HepG2 (cell line): ENCODE results near the gene SERTM1. TPM values are rescaled to one million over a fixed set of nuclear protein-coding genes. Genes with fewer than 3 reads are reported as not detected.

Experiments
- ATAC-seq: fragments of 200-7000 bp; cut with Tn5 transposase; 3 replicates; pipeline ENCODE4 v1.9.1; 2020; ENCODE audit warnings: mild to moderate bottlenecking, moderate library complexity
- BruUV-seq: library from RNA; stranded (reverse); fragments of 400-500 nt; replicated peaks from 2 replicates; lab custom pipeline; 2021; lab: Mats Ljungman, UMichigan
- CTCF ChIA-PET: fragments of 300-600 bp; formaldehyde crosslinking; extraction: SDS; loops from one replicate; lab custom pipeline; 2021; ENCODE audit warnings: low total read pairs, inconsistent platforms, low intra/inter-chr PET ratio; lab: Yijun Ruan, JAX
- POLR2A ChIA-PET: fragments of 350-600 bp; sonication (Branson Sonifier 250); formaldehyde crosslinking; loops from one replicate; lab custom pipeline; 2020; ENCODE audit warnings: antibody characterized with exemption, inconsistent platforms; lab: Yijun Ruan, JAX
- DNase-seq: peaks from one replicate; pipeline ENCODE4 v3.0.0-alpha.2; 2015; ENCODE audit warnings: low spot score
- FAIRE-seq: peaks from 3 replicates; lab custom pipeline; 2011; peaks lifted over from hg19 to GRCh38; lab: Jason Lieb, UNC
- H2AFZ ChIP-seq: one replicate; pipeline ENCODE4 v1.6.1; 2011; ENCODE audit warnings: low read length, inconsistent platforms
- H3K27ac ChIP-seq: fragments of 300-600 bp; 3 replicates; pipeline ENCODE4 v1.8.0; 2011; ENCODE audit warnings: mixed run types, mild to moderate bottlenecking, mixed read lengths, low read length, inconsistent platforms; ENCODE audit not compliant: insufficient read depth; ENCODE audit errors: extremely low read length
- H3K27me3 ChIP-seq, 2 experiments: fragments of 200-600 bp in 1 of 2; 2 replicates in 1 of 2; 3 replicates in 1 of 2; pipeline versions ENCODE4 v1.6.0 to v1.8.0; 2011; ENCODE audit warnings: low read length in 2 of 2, mild to moderate bottlenecking in 2 of 2, moderate library complexity in 2 of 2, inconsistent platforms in 1 of 2; ENCODE audit not compliant: insufficient read depth in 2 of 2, control insufficient read depth in 1 of 2
- H3K36me3 ChIP-seq, 2 experiments: fragments of 200-600 bp in 1 of 2; replicated peaks in 1 of 2; 2 replicates in 1 of 2; 3 replicates in 1 of 2; pipeline versions ENCODE4 v1.5.1 to v1.8.0; 2011; ENCODE audit warnings: low read length in 2 of 2, inconsistent platforms in 1 of 2; ENCODE audit not compliant: insufficient read depth in 2 of 2, control insufficient read depth in 1 of 2
- H3K4me1 ChIP-seq: 2 replicates; pipeline ENCODE4 v1.5.1; 2012; ENCODE audit warnings: low read length, inconsistent platforms; ENCODE audit not compliant: insufficient read depth
- H3K4me2 ChIP-seq: 2 replicates; pipeline ENCODE4 v1.6.0; 2011; ENCODE audit warnings: low read depth, low read length, inconsistent platforms
- H3K4me3 ChIP-seq, 3 experiments: fragments of 200-600 bp in 1 of 3; sonication (generic), shearing (Covaris generic) in 1 of 3; replicated peaks in 1 of 3; 2 replicates each; pipeline ENCODE4 v1.5.1; 2011 to 2016; ENCODE audit warnings: low read length in 3 of 3, inconsistent platforms in 2 of 3, low read depth in 2 of 3, mild to moderate bottlenecking in 2 of 3, control low read depth in 1 of 3, mixed read lengths in 1 of 3; ENCODE audit not compliant: insufficient read depth in 1 of 3
- H3K79me2 ChIP-seq: one replicate; pipeline ENCODE4 v1.6.1; 2011; ENCODE audit warnings: low read length, inconsistent platforms; ENCODE audit not compliant: insufficient read depth
- H3K9ac ChIP-seq: 2 replicates; pipeline ENCODE4 v1.6.0; 2011; ENCODE audit warnings: mild to moderate bottlenecking, low read depth, low read length, inconsistent platforms; ENCODE audit not compliant: insufficient read depth
- H3K9me3 ChIP-seq: 2 replicates; pipeline ENCODE4 v1.5.1; 2012; ENCODE audit warnings: mild to moderate bottlenecking, low read length
- H4K20me1 ChIP-seq: 2 replicates; pipeline ENCODE4 v1.6.0; 2011; ENCODE audit warnings: inconsistent platforms, mild to moderate bottlenecking, low read length, moderate library complexity; ENCODE audit not compliant: insufficient read depth
- CEBPB ChIP-seq: IDR thresholded peaks from 2 replicates; pipeline ENCODE4 v1.6.1; 2011; ENCODE audit warnings: low read depth, low read length, improper control_type of control experiment, borderline replicate concordance
- ETV5 ChIP-seq: IDR thresholded peaks from 2 replicates; pipeline ENCODE4 v1.6.1; 2018; ENCODE audit warnings: missing biosample characterization, missing genetic modification reagents, inconsistent platforms, borderline replicate concordance
- GZF1 ChIP-seq: sonication (generic); formaldehyde crosslinking; IDR thresholded peaks from 2 replicates; pipeline ENCODE4 v1.5.1; 2020; ENCODE audit warnings: mild to moderate bottlenecking, missing genetic modification reagents
- IRF2 ChIP-seq: IDR thresholded peaks from 2 replicates; pipeline ENCODE4 v1.6.1; 2018; ENCODE audit warnings: missing genetic modification reagents, missing compliant biosample characterization
- RFX3 ChIP-seq: IDR thresholded peaks from 2 replicates; pipeline ENCODE4 v1.6.1; 2016; ENCODE audit warnings: missing biosample characterization, missing genetic modification reagents
- SIN3B ChIP-seq: fragments of 150-350 bp; IDR thresholded peaks from 2 replicates; pipeline ENCODE4 v1.6.1; 2014; ENCODE audit warnings: low read length
- SRSF4 ChIP-seq: fragments of 200-400 bp; formaldehyde crosslinking; IDR thresholded peaks from one replicate; pipeline ENCODE4 v1.6.1; 2018; ENCODE audit warnings: mild to moderate bottlenecking, low read depth, low read length, moderate library complexity; ENCODE audit not compliant: poor library complexity, severe bottlenecking
- TGIF2 ChIP-seq: IDR thresholded peaks from 2 replicates; pipeline ENCODE4 v1.6.1; 2016; ENCODE audit warnings: control low read depth, missing compliant biosample characterization
- ZFP36L2 ChIP-seq: sonication (generic); formaldehyde crosslinking; IDR thresholded peaks from 2 replicates; pipeline ENCODE4 v1.4.0; 2020; ENCODE audit warnings: missing genetic modification reagents
- ZNF143 ChIP-seq: sonication (generic); formaldehyde crosslinking; IDR thresholded peaks from 2 replicates; pipeline ENCODE4 v1.4.0; 2020; ENCODE audit warnings: missing genetic modification reagents
- ZNF562 ChIP-seq: sonication (generic); formaldehyde crosslinking; IDR thresholded peaks from 2 replicates; pipeline ENCODE4 v1.8.0; 2022; ENCODE audit warnings: missing genetic modification reagents, borderline replicate concordance
- ZNF619 ChIP-seq: sonication (generic); formaldehyde crosslinking; IDR thresholded peaks from 2 replicates; pipeline ENCODE4 v1.4.0; 2020; ENCODE audit warnings: mild to moderate bottlenecking, missing genetic modification reagents
- ZNF747 ChIP-seq: sonication (generic); formaldehyde crosslinking; IDR thresholded peaks from 2 replicates; pipeline ENCODE4 v1.8.1; 2023; ENCODE audit warnings: missing genetic modification reagents, mild to moderate bottlenecking, borderline replicate concordance
- ZNF768 ChIP-seq: sonication (generic); formaldehyde crosslinking; IDR thresholded peaks from 2 replicates; pipeline ENCODE4 v1.4.0; 2020; ENCODE audit warnings: missing genetic modification reagents
- ZSCAN20 ChIP-seq: sonication (generic); formaldehyde crosslinking; IDR thresholded peaks from 2 replicates; pipeline ENCODE4 v1.4.0; 2020; ENCODE audit warnings: missing genetic modification reagents, mild to moderate bottlenecking, borderline replicate concordance
- WGBS: methylation state at CpG from one replicate; pipeline ENCODE4 v1.1.6; 2017; ENCODE audit warnings: low lambda C conversion rate; 5-methylcytosine and 5-hydroxymethylcytosine counted together
- in situ Hi-C: cut with HindIII; loops from 2 replicates; pipeline ENCODE4 v1.10.0; 2017; ENCODE audit warnings: low pct_unique_long_range_greater_than_20kb; ENCODE audit not compliant: extremely low pct_ligation_motif_present
- intact Hi-C: fragments of 100-400 bp; cut with micrococcal nuclease; formaldehyde crosslinking; loops from one replicate; pipeline ENCODE4 v1.10.0; 2022; ENCODE audit not compliant: unreplicated experiment
- polyA plus RNA-seq, 8 experiments: library from polyadenylated mRNA; depleted of rRNA in 3 of 8; stranded (reverse) in 7 of 8; unstranded in 1 of 8; fragments of >200 nt; fragmentation: Illumina TruSeq in 4 of 8; extraction: Trizol in 4 of 8; gene quantifications; 2 replicates each; pipeline versions ENCODE4 v1.2.1 to v1.2.3, GENCODE V29; 2011 to 2016; ENCODE audit warnings: low read depth in 4 of 8, missing spikeins in 1 of 8, mixed read lengths in 1 of 8; ENCODE audit not compliant: insufficient read depth in 1 of 8
- total RNA-seq, 5 experiments: library from RNA; depleted of rRNA; stranded (reverse); fragments of >200 nt; fragmentation: Illumina TruSeq; extraction: Trizol; gene quantifications; 2 replicates each; pipeline ENCODE4 v1.2.3, GENCODE V29; 2016; ENCODE audit warnings: low read depth in 1 of 5

The SERTM1 gene
- total and polyA plus RNA-seq, 2 of the 13 experiments (the other 11 are each of a cell fraction or from before 2014, with no cell fraction given), result not detected

DNA sequence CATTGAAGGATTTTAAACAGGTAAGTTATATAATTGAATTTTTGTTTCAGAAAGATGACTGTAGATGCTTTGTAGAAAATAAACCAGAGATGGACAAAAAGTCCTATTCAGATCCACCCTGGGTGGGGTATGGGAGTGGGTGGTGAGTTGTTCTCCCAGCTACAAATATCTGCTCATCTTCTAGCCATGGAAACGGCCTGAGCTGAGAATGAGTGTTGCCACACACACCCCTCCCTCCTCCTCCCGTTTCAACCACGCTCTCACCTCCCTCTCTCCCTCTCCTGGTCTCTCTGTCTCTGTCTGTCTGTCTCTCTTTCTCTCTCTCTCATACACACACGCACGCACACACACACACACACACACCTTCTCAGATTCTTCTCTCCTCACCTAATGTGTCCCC is 26.4 kb downstream of the SERTM1 start:
- POLR2A ChIA-PET, result no interaction called here
- Histone ChIP-seq H2AFZ (no peak overlapping the region), H3K4me1 (no peaks in the 10 kb centered on the region), H3K79me2 (no peaks in the 10 kb centered on the region), H3K9ac (no peak overlapping the region), H3K9me3 (no peaks in the 10 kb centered on the region), H3K36me3 (no peaks in the 10 kb centered on the region), H3K27ac (no peak overlapping the region), H3K27me3 (peaks cover 0 to 7% of the 10 kb centered on the region in 2 experiments; a peak in 2 of 5 replicates), H4K20me1 (no peaks in the 10 kb centered on the region), H3K4me2 (no peak overlapping the region), H3K4me3 (no peak overlapping the region)
- FAIRE-seq, result no peak
- CTCF ChIA-PET, result no interaction called here
- no peak for TF ChIP-seq SIN3B
- TF ChIP-seq SRSF4, result no peak
- no peak for TF ChIP-seq IRF2 (CRISPR knock-in tag)
- no peak for TF ChIP-seq ZNF562 (CRISPR knock-in tag)
- TF ChIP-seq ZNF143 (CRISPR knock-in tag), result no peak
- no peak for TF ChIP-seq RFX3 (CRISPR knock-in tag)
- TF ChIP-seq ZSCAN20 (CRISPR knock-in tag), result no peak
- TF ChIP-seq ZNF619 (CRISPR knock-in tag), result no peak
- TF ChIP-seq CEBPB, result no peak
- TF ChIP-seq ZNF768 (CRISPR knock-in tag), result no peak
- no peak for TF ChIP-seq TGIF2 (CRISPR knock-in tag)
- TF ChIP-seq ZFP36L2 (CRISPR knock-in tag), result no peak
- TF ChIP-seq GZF1 (CRISPR knock-in tag), result no peak
- no peak for TF ChIP-seq ETV5 (CRISPR knock-in tag)
- TF ChIP-seq ZNF747 (CRISPR knock-in tag), result no peak
- DNase-seq, result no peak
- intact Hi-C loops, result no loop called here
- no TSS peak for BruUV-seq
- WGBS, result 21% methylated on average over 5 of the region's 5 CpGs
- ATAC-seq, result no peak
- in situ Hi-C loops, result no loop called here
